OCI-LY3 (cell line): ENCODE measurements around the gene HASPIN.

ENCODE experiments used
- H2AFZ ChIP-seq: fragments of 200-600, 300-600 bp; shearing (Covaris generic); 2 replicates; pipeline ENCODE4 v1.6.0; 2014; ENCODE audit warnings: antibody characterized with exemption, low read depth, low read length
- H3K27ac ChIP-seq: fragments of 200-600, 300-600 bp; sonication (generic); 2 replicates; pipeline ENCODE4 v1.5.1; 2014; ENCODE audit warnings: mild to moderate bottlenecking, low read length, moderate library complexity, mixed read lengths
- H3K27me3 ChIP-seq: fragments of 200-600, 300-600 bp; sonication (generic); 2 replicates; pipeline ENCODE4 v1.6.1; 2014; ENCODE audit warnings: low read depth, low read length, mixed read lengths
- H3K36me3 ChIP-seq: fragments of 200-600, 300-600 bp; sonication (generic); replicated peaks from 2 replicates; pipeline ENCODE3; 2014; ENCODE audit warnings: low read depth, low read length, mixed read lengths
- H3K4me1 ChIP-seq: fragments of 300-600, 200-600 bp; sonication (generic); 2 replicates; pipeline ENCODE4 v1.6.1; 2014; ENCODE audit warnings: low read length, mixed read lengths
- H3K4me2 ChIP-seq: fragments of 200-600, 300-600 bp; sonication (generic); 2 replicates; pipeline ENCODE4 v1.6.1; 2014; ENCODE audit warnings: low read length, mixed read lengths
- H3K4me3 ChIP-seq: fragments of 300-600, 200-600 bp; sonication (generic); 2 replicates; pipeline ENCODE4 v1.5.1; 2014; ENCODE audit warnings: antibody characterized with exemption, mild to moderate bottlenecking, low read length, moderate library complexity
- H3K79me2 ChIP-seq: fragments of 300-600, 200-600 bp; shearing (Covaris generic); 2 replicates; pipeline ENCODE4 v1.6.1; 2014; ENCODE audit warnings: mild to moderate bottlenecking, low read length, mixed read lengths
- H3K9ac ChIP-seq: fragments of 300-600, 200-600 bp; shearing (Covaris generic); 2 replicates; pipeline ENCODE4 v1.6.0; 2014; ENCODE audit warnings: mild to moderate bottlenecking, low read length, moderate library complexity
- H3K9me3 ChIP-seq: fragments of 200-600, 300-600 bp; shearing (Covaris generic); 2 replicates; pipeline ENCODE4 v1.6.1; 2014; ENCODE audit warnings: low read length, mixed read lengths; ENCODE audit not compliant: insufficient read depth
- H4K20me1 ChIP-seq: fragments of 200-600, 300-600 bp; sonication (generic); 2 replicates; pipeline ENCODE4 v1.6.1; 2016; ENCODE audit warnings: low read length, mixed read lengths; ENCODE audit not compliant: insufficient read depth
- CTCF ChIP-seq: fragments of 200-600, 300-600 bp; sonication (generic); IDR thresholded peaks from 2 replicates; pipeline ENCODE4 v1.5.1; 2014; ENCODE audit warnings: antibody characterized with exemption, low read length, low read depth
- EZH2phosphoT487 ChIP-seq: fragments of 200-600 bp; shearing (Covaris generic); IDR thresholded peaks from 2 replicates; pipeline ENCODE4 v1.6.1; 2018; ENCODE audit warnings: antibody characterized with exemption, mixed run types, low read depth

HASPIN gene

DNA sequence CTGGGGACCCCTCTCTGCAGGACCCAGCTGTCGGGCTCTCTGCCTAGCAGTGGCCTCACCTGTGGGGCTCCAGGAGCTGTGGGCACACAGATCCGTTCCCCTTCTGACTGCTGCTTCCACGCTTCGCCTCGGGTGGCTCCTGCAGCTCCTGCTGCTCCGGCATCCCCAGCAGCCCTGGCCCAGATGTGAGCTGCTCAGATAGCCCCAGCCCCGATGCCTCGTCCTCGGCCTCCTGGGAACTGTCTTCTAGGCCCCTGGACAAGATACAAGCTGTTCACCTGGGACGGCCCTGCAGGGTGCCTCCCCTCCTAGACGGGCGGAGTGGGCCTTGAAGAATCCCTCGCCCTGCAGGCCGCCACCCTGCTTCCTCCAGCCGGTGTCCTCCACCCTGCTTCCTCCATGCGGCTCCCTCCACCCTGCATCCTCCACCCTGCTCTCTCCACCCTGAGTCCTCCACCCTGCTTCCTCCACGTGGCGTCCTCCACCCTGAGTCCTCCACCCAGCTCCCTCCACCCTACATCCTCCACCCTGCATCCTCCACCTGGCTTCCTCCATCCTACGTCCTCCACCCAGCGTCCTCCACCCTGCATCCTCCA is 44.1 kb upstream of the HASPIN start:
- no peak overlapping the region for H3K4me3 ChIP-seq
- no peak overlapping the region for H3K9ac ChIP-seq
- no peaks in the 10 kb centered on the region for H4K20me1 ChIP-seq
- H3K27me3 ChIP-seq: no peaks in the 10 kb centered on the region
- H3K27ac ChIP-seq: no peak overlapping the region
- TF ChIP-seq EZH2phosphoT487 (no peak), CTCF (no peak)
- H2AFZ ChIP-seq: no peak overlapping the region
- no peak overlapping the region for H3K4me2 ChIP-seq
- H3K36me3 ChIP-seq: peaks cover 5% of the 10 kb centered on the region
- H3K9me3 ChIP-seq: no peaks in the 10 kb centered on the region
- no peaks in the 10 kb centered on the region for H3K79me2 ChIP-seq
- peaks cover 3% of the 10 kb centered on the region for H3K4me1 ChIP-seq

- no peaks in the 10 kb centered on the region for H4K20me1 ChIP-seq
- H3K4me3 ChIP-seq: no peak overlapping the region
- H3K36me3 ChIP-seq: peaks cover 5% of the 10 kb centered on the region
- H3K79me2 ChIP-seq: no peaks in the 10 kb centered on the region
- TF ChIP-seq CTCF: no peak
- TF ChIP-seq EZH2phosphoT487: no peak
- peaks cover 3% of the 10 kb centered on the region for H3K4me1 ChIP-seq
- H3K9ac ChIP-seq: no peak overlapping the region
- no peak overlapping the region for H2AFZ ChIP-seq
- H3K27ac ChIP-seq: no peak overlapping the region
- H3K4me2 ChIP-seq: no peak overlapping the region
- H3K27me3 ChIP-seq: no peaks in the 10 kb centered on the region
- H3K9me3 ChIP-seq: no peaks in the 10 kb centered on the region
Observed at GRCh38 chr17:3681057-3681456, 42.6 kb upstream of the HASPIN start.

DNA sequence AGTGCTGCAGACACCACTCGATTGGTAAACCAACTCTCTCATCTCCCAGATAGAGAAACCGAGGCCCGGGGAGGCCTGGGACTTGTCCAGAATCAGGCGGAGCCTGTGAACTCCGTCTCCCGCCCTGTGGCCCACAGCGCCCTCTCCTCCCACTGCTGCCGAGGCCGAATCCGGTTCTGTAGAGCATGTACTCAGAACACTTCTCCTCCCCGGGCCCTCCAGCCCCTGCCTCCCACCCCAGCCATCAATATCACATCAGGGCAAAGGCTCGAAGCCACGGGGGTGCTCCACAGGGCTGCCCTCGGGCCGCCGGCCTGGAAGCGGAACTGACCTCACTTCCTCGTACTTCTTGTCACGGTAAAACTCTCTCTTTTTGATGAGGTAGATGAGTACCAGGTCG is 42.1 kb upstream of the HASPIN start:
- H4K20me1 ChIP-seq: no peaks in the 10 kb centered on the region
- H3K4me2 ChIP-seq: no peak overlapping the region
- no peaks in the 10 kb centered on the region for H3K9me3 ChIP-seq
- peaks cover 5% of the 10 kb centered on the region for H3K36me3 ChIP-seq
- no peaks in the 10 kb centered on the region for H3K79me2 ChIP-seq
- no peaks in the 10 kb centered on the region for H3K27me3 ChIP-seq
- no peak overlapping the region for H3K4me3 ChIP-seq
- H2AFZ ChIP-seq: no peak overlapping the region
- no peak overlapping the region for H3K27ac ChIP-seq
- H3K4me1 ChIP-seq: peaks cover 3% of the 10 kb centered on the region
- H3K9ac ChIP-seq: no peak overlapping the region
- no peak for TF ChIP-seq CTCF
- no peak for TF ChIP-seq EZH2phosphoT487

DNA sequence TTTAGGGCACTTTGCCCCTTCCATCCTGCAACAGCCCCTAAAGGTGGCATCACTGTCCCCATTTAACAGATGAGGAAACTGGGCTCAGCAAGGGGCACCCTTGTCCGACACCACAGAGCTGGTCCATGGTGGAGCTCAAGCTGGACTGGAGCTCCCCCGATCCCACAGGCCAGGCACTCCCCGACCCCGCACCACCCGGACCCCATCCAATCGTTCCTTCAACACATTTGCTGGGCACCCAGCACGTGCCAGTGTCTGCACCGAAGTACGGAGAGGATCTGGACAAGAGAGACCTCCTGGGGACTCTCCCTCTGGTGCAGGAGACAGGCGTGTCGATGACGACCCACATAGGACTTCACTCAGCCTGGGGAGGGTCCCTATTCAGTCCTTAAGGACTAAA is 41.7 kb upstream of the HASPIN start:
- Histone ChIP-seq H3K4me3 (no peak overlapping the region), H3K27ac (no peak overlapping the region), H4K20me1 (no peaks in the 10 kb centered on the region), H3K9me3 (no peaks in the 10 kb centered on the region), H3K36me3 (peaks cover 5% of the 10 kb centered on the region), H3K79me2 (no peaks in the 10 kb centered on the region), H3K4me2 (no peak overlapping the region), H2AFZ (no peak overlapping the region), H3K27me3 (no peaks in the 10 kb centered on the region), H3K9ac (no peak overlapping the region), H3K4me1 (peaks cover 3% of the 10 kb centered on the region)
- TF ChIP-seq EZH2phosphoT487 (no peak), CTCF (no peak)
